ENCODE results near the gene BCAR3.
"Not testable (repeated sequence)": the region's sequence is repeated elsewhere in the genome, so short reads cannot be mapped to it uniquely, and the experiment has no call there.

The BCAR3 gene

DNA sequence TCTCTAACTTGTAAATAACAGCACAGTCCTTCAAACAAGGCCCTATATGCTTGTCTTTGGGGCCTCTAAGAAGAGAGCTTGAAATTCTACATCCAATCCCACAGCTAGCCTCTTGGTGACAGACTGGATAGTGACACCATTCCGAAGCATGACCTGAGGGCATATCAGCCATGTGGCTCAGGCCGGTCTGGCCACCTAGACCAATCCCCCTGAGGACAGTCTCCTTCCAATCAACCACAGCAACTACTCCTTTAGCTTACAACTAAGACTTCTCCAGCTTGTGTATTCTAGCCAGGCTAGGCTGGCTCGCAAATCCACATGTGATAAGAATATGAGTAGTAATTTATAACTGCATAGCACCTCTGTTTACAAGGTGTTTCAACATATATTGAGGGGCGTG is 14.0 kb downstream of the BCAR3 start:
- DNase-seq = no peak

GRCh38 chr1:93666613-93667384 is 14.8 kb downstream of the BCAR3 start:
- no peak for DNase-seq

DNA sequence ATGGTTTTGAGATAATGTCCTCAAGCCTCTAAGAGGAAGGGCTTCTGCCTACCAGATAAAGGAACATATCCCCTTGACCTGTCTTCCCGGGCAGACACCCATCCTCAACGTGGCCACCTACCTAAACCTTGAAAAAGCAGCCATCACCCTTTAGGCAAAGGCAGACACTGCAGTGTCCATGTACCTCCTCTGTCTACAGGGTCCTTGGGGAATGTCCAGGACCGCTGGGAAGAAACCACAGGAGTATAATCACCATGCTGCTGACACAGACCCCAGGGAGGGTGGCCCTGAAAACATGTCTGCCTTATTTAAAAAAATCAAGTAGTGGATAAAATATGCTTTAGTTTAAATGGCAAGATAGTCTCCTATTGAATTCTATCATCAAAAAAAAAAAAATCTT is 16.6 kb downstream of the BCAR3 start:
- DNase-seq = no peak

DNA sequence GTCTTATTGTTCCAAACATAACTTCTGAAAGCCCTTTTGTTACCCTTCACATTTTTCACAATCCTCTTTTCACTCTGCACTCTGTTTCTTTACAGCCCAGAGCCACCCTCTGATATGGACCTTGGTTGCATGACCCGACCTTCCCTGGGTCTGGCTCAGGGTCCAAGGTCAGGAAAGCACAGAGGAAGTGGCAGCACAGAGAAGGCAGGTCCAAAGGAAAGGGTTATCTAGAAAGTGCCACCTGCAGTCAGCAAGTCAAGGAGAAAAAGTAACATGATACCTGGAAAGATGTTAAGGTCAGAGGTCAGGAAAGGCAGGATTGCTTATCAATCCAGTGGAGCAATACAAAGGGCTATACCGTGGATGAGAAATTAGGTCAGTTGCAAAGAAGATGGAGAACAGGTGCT is 18.4 kb downstream of the BCAR3 start:
- DNase-seq = no peak

DNA sequence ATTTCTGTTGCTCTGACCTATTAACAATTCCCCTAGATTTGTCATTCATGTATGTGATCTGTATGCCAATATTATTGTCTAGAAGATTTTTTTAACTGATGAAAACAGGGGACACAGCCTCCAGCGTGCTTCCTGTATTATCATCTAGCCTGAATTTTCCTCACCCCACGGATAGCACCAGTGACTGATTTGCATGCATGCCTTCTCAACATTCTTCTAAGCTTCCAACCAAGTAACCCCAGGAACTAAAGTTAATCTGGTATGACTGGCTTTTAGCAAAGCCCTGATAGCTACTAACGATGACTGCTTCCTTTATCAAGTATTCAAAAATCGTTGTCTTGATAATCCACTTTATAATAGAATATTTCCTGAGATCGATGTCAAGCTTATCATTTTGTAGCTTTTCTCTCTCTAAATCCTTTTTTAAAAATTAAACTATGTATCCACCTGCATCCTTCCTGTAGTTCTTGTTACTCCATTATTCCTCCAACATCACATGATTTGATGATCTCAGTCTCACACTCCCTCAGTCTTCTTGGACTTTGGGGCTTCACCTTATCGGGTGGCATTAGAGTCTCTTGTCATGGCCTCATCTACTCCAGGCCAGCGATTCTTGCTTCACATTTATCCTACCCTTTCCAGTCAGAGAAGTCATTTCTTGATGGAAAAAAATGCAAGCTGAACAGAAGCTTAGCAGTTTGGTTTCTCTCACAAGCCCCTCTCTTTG is 19.0 kb downstream of the BCAR3 start:
- DNase-seq = no peak

DNA sequence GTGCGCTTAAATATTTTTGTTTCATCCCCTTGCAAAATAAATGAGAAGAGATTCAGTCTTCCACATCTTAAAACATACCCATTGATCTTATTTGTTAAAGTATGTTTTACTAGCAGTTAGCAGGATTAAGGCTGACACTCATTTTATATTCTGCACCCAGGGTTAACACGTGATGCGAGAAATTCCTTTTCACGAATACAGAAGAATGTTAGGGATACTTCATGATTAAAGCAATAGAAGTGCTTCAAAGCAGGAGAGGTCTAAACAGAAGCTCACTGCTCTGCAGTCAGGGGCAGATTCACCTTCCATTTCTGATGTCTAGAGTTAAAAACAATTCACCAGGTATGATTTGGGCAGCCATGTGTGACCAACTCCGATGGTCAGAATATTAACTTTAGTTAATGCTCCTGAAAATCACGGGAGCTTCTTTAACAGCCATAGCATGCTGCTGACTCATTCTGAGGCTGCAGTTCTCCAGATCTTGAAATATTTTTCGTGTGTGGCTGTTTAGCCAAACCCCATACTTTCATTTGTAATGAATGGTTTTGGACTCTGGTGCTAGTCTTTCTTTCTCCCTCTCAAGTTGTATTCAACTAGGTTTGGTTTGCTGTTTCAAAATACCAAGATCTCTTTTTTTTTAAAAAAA is 19.7 kb downstream of the BCAR3 start:
- DNase-seq = no peak

DNA sequence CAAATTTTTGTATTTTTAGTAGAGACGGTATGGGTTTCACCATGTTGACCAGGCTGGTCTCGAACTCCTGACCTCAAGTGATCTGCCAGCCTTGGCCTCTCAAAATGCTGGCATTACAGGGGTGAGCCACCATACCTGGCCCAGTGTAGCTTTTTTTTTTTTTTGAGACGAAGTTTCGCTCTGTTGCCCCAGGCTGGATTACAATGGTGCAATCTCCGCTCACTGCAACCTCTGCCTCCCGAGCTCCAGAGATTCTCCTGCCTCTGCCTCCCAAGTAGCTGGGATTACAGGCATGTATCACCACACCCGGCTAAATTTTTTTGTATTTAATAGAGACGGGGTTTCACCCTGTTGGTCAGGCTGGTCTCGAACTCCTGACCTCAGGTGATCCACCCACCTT is 20.3 kb downstream of the BCAR3 start:
- DNase-seq = not testable (repeated sequence)

DNA sequence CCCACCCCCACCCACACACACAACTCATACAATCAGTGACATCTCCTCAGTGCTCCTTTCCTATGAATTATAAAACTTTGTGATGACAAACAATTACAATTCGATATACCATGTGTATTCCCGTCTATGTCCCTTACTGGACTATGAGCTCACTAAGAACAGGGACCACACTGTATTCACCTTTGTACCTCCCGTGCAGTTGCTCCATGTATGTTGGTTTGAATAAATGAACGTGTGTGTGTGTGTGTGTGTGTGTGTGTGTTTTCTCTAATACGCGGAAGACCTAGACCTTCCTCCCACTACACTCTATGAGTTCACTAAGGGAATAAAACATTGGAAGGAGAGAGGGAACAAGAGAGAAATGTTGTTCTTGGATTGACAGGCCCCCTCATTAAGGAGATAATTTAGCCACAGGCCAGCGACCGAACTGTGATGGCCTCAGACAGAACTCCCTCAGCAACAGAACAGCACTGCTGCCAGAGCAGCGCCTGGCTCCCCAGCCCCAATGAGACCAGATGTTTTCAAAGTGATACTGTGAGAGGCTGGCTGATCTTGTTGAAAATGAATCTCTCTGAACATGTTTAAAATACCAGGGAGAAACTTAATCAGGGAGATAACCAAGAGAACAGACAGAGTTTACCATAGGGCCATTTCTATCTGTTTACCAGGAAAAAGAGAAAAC is 21.7 kb downstream of the BCAR3 start:
- no peak for DNase-seq

GRCh38 chr1:93658188-93658587 is 23.4 kb downstream of the BCAR3 start:
- DNase-seq = no peak

GRCh38 chr1:93656491-93656890 is 25.1 kb downstream of the BCAR3 start:
- DNase-seq = no peak

- DNase-seq = no peak
These were observed 28.0 kb downstream of the BCAR3 start for GRCh38 chr1:93653656-93654055.

DNA sequence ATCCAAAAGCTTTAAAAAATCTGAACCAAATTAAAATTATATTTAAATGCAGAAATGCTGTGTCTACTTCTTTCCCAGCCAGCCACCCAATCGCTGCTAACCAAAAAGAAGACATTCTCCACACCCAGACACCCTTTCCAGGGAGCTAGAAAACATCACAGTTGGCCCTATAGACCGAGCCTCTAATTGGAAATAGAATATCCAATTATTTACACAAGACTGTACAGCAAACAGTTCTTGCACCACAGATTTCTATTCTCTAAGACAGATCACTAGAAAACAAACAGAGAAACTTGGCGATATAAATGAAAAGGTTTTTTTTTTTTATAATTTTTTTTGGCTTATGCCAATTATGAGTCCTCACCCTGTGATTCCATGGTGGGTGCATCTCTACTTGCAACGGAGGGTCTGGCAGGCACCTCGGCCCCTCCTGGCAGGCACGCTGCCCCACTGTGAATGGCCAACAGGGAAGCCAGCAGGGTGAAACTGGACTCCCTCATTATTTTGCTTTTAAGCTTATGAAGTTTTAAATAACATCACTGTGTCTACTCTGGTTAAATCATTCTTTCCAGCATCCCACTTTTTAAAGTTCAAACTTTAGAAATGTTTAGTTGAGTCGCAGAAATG is 29.2 kb downstream of the BCAR3 start:
- no peak for DNase-seq

- no peak for DNase-seq
These were observed 29.9 kb downstream of the BCAR3 start for GRCh38 chr1:93651695-93652094.

DNA sequence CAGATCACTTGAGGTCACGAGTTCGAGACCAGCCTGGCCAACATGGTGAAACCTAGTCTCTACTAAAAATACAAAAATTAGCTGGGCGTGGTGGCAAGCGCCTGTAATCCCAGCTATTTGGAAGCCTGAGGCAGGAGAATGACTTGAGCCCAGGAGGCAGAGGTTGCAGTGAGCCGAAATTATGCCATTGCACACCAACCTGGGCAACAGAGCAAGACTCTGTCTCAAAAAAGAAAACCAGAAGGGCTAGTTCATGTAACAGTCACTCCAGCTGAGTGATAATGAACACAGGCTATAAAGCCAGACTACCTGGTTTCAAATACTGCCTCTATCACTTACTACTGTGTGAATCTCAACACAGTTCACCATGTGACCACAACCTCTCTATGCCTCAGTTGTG is 31.5 kb downstream of the BCAR3 start:
- not testable (repeated sequence) for DNase-seq

GRCh38 chr1:93649231-93649630 is 32.4 kb downstream of the BCAR3 start:
- no peak for DNase-seq

DNA sequence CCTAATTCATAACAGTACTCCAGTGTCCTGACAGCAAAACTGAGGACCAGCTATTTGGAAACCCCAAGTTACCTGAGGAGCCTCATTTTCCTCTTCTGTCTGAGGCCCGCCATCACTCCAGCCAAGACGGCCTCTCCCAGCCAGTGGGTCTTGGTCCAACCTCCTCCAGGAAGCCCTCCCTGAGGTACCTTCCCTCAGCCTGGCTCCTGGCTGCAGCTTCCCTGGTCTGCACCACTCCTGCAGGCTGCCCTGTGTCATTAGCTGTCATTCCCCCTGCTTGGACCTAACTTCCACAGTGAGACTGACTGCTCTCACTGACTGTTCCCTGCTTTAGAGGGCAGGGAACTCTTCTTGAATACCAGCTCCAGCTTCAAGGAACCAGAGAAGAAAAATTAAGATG is 33.0 kb downstream of the BCAR3 start:
- DNase-seq = no peak

DNA sequence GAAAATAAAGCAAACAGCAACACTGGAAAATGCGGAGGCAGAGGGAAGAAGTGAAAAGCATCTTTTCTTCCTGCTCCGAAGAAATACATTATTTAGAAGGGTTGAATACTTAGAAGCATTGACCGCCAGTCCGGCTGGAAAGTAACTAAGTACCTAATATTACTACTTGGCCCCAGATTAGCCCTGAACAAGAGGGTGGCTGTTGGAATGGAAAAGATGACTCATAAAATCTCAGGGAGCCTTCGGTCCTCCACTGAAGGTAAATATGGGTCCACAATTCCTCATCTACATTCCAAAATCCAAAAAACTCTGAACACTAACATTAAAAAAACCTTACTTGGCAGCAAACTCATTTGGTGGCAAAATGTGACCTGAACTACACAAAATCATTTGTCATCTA is 40.1 kb downstream of the BCAR3 start:
- DNase-seq = no peak

DNA sequence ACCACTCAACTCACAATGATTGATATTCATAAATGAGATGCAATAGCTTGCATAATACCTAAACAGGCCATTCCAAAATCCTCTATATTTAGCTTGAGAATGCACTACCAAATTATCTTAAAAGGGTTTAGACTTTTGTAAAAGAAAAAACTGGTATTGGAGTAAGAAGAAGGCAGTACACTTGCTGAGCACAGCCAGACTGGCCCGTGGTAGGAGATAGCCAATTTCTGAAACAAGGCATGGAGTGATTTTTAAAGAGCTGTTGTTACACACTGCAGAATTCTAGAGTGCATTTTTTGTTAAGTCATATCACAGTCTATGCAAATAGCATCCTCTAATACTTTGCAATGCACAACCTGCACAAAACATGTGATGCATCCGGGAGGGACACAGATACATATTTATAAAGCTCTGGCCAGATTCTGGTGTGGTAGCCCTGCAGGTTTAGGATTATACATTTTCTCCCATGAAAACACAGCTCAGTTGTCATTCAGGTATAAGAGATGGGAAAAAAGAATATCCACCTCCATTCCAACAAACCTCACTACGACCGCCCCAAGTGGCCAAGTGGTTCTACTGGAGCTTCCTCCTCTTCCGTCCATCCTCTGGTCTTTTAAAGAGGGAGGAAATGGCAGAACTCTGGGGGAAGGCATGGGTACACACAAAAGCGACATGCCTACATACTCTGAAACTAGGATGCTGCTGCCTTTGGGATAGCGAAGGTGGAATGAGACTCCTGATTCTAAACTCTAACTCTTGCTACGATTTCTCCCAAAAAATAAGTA is 40.8 kb downstream of the BCAR3 start:
- DNase-seq = no peak

DNA sequence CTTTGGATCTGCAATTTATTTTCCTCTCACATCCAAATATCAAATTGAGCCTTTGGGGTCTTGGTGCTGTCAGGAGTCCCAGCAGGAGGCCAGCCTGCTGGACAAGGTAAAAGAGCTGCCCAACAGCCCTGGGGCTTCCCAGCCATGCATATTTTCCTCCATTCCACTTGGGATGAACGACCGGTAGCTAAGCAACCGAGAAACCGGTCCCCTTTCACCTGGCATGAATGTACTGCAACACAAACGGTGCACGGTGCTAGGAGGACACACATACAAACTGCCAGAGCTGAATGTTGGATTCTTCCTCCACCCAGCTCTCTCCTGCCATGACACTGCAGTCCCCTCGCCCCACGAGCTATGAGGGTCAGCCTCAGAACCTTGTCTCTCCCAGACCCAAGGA is 42.7 kb downstream of the BCAR3 start:
- no peak for DNase-seq

DNA sequence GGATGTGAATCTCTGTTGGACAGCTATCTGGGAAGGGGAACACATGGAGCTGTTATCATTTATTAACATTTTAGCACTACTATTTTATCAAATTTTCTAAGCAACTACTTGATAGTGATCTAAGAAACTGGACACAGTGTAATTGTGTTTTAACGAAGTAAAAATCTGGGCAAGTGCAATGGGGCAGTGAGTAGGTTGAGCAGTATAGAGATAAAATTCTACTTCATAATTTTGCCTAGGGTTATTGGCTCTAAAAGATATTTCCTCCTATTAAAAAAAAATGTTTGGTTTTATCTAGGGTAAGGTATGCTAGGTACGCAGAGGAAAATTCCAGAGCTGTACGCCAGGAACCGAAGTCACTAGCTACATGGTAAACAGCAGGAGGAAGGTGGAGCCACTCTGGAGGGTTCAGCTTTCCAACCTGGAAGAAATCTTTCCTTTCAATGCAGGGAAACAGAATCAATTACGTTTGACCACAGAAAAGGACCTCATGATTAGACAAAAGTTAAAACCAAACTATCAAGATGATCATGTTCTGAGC is 43.3 kb downstream of the BCAR3 start:
- no peak for DNase-seq

DNA sequence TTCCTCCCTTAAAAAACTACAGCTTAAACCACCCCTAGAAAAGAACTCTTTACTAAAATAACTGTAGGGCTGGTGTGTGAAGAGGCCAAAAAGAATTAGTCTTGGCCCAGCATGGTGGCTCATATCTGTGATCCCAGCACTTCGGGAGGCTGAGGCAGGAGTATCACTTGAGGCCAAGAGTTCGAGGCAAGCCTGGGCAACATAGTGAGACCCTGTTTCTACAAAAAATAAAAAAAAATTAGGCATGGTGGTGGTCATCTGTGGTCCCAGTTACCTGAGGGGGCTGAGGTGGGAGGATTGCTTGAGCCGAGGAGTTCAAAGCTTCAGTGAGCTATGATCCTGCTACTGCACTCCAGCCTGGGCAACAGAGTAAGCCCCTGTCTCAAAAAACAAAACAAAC is 44.9 kb downstream of the BCAR3 start:
- DNase-seq = no peak

Measured in 8988T (cell line).